Ascending aorta (tissue), 2 donors: ENCODE measurements around the gene PAPSS1. TPM values are rescaled to one million over a fixed set of nuclear protein-coding genes. Genes with fewer than 3 reads are reported as not detected.

Source experiments
- DNase-seq, 2 donors: peaks; one replicate each; pipeline ENCODE4 v3.0.0-alpha.2; 2019; ENCODE audit warnings: low spot score in 2 of 2
- H3K27ac ChIP-seq, 2 donors: fragments of 200-600 bp; sonication (generic); one replicate each; pipeline ENCODE4 v1.5.1; 2016 to 2017; ENCODE audit warnings: mild to moderate bottlenecking in 1 of 2
- H3K27me3 ChIP-seq: fragments of 200-600 bp; sonication (generic); one replicate; pipeline ENCODE4 v1.5.1; 2017
- H3K36me3 ChIP-seq, 2 donors: fragments of 200-600 bp; sonication (generic); one replicate each; pipeline ENCODE4 v1.5.1; 2016
- H3K4me1 ChIP-seq, 2 donors: fragments of 200-600 bp; sonication (generic); one replicate each; pipeline ENCODE4 v1.5.1; 2016 to 2017; ENCODE audit warnings: mild to moderate bottlenecking in 1 of 2
- H3K4me3 ChIP-seq, 2 donors: fragments of 200-600 bp; sonication (generic); one replicate each; pipeline ENCODE4 v1.5.1; 2016 to 2017; ENCODE audit warnings: mild to moderate bottlenecking in 1 of 2
- H3K9me3 ChIP-seq, 2 donors: fragments of 200-600 bp; sonication (generic); one replicate each; pipeline ENCODE4 v1.5.1; 2016
- intact Hi-C: fragments of 100-400 bp; cut with DNase I; formaldehyde crosslinking; loops from one replicate; pipeline ENCODE4 v1.15.1; 2023
- total RNA-seq: library from RNA; depleted of rRNA; stranded (reverse); fragments of >200 nt; gene quantifications from one replicate; pipeline ENCODE4 v1.1.0, GENCODE V29; 2016
- TF ChIP-seq, protein P1 (sequence below), 3 experiments: fragments of 200-600 bp in 2 of 3; fragments of 450-650 bp in 1 of 3; sonication (generic) in 2 of 3; IDR thresholded peaks; one replicate each; pipeline ENCODE4 v1.5.1; 2016 to 2019; ENCODE audit warnings: antibody characterized with exemption in 3 of 3, mild to moderate bottlenecking in 1 of 3, moderate library complexity in 1 of 3

PAPSS1 gene
- total RNA-seq, 1 donor from 2014 or later = 17.9 TPM

GRCh38 chr4:107683873-107684272, 36.2 kb downstream of the PAPSS1 start:
- intact Hi-C loops = no loop called here
- no peak overlapping the region for H3K27ac ChIP-seq
- no peak for DNase-seq
- no peaks in the 10 kb centered on the region for H3K27me3 ChIP-seq
- H3K4me1 ChIP-seq = no peaks in the 10 kb centered on the region
- peaks cover 6 to 35% of the 10 kb centered on the region in 2 donors for H3K36me3 ChIP-seq
- no peaks in the 10 kb centered on the region for H3K9me3 ChIP-seq
- TF ChIP-seq, protein P1, sequence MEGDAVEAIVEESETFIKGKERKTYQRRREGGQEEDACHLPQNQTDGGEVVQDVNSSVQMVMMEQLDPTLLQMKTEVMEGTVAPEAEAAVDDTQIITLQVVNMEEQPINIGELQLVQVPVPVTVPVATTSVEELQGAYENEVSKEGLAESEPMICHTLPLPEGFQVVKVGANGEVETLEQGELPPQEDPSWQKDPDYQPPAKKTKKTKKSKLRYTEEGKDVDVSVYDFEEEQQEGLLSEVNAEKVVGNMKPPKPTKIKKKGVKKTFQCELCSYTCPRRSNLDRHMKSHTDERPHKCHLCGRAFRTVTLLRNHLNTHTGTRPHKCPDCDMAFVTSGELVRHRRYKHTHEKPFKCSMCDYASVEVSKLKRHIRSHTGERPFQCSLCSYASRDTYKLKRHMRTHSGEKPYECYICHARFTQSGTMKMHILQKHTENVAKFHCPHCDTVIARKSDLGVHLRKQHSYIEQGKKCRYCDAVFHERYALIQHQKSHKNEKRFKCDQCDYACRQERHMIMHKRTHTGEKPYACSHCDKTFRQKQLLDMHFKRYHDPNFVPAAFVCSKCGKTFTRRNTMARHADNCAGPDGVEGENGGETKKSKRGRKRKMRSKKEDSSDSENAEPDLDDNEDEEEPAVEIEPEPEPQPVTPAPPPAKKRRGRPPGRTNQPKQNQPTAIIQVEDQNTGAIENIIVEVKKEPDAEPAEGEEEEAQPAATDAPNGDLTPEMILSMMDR (IDR thresholded peaks at IDR 0.05) = no peak
- no peak overlapping the region for H3K4me3 ChIP-seq

- H3K9me3 ChIP-seq = no peaks in the 10 kb centered on the region
- H3K27ac ChIP-seq = no peak overlapping the region
- TF ChIP-seq, protein P1 (IDR thresholded peaks at IDR 0.05) = no peak
- H3K36me3 ChIP-seq = peaks cover 9 to 50% of the 10 kb centered on the region in 2 donors
- no peaks in the 10 kb centered on the region for H3K4me1 ChIP-seq
- intact Hi-C loops = no loop called here
- no peaks in the 10 kb centered on the region for H3K27me3 ChIP-seq
- H3K4me3 ChIP-seq = no peak overlapping the region
- no peak for DNase-seq
These were observed 37.7 kb downstream of the PAPSS1 start for GRCh38 chr4:107682306-107682705.

GRCh38 chr4:107669068-107669467, 51.0 kb downstream of the PAPSS1 start:
- H3K27me3 ChIP-seq = no peaks in the 10 kb centered on the region
- intact Hi-C loops = loop anchor here (10.0 kb wide), 2 partner anchors 214 to 634 kb away; partner anchors contain the start of gene DKK2
- H3K4me1 ChIP-seq = peaks cover 0 to 18% of the 10 kb centered on the region in 2 donors
- no peak overlapping the region for H3K4me3 ChIP-seq
- DNase-seq = no peak
- TF ChIP-seq, protein P1 (IDR thresholded peaks at IDR 0.05) = no peak
- H3K27ac ChIP-seq = no peak overlapping the region
- peaks cover 3 to 4% of the 10 kb centered on the region in 2 donors for H3K36me3 ChIP-seq
- H3K9me3 ChIP-seq = no peaks in the 10 kb centered on the region

DNA sequence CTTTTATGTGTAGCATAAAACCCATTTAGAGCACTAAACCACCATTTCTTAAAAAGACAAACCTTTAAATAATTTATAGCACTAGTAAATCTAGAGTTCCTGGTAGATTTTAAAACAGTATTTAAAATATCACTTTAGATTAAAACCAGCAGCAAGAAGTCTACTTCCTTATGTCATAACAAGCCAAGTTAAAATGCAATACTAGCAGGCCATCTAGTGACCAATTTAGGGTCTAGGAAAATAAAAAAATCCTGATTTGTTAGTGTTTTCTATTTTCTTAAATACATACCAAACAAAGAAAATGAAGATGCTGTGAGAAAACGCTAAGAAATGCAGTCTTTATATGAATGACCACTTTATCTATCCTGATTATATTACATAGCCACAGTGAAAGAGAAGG, 53.9 kb downstream of the PAPSS1 start:
- no peak for DNase-seq
- no peak overlapping the region for H3K27ac ChIP-seq
- H3K9me3 ChIP-seq = no peaks in the 10 kb centered on the region
- no peaks in the 10 kb centered on the region for H3K27me3 ChIP-seq
- TF ChIP-seq, protein P1 (IDR thresholded peaks at IDR 0.05) = peak in 2 of 3 experiments; percentile 36 to 55
- intact Hi-C loops = loop anchor here (10.0 kb wide), 2 partner anchors 211 to 631 kb away; partner anchors contain the start of gene DKK2
- H3K4me1 ChIP-seq = peaks cover 0 to 18% of the 10 kb centered on the region in 2 donors
- H3K36me3 ChIP-seq = peaks cover 0 to 3% of the 10 kb centered on the region in 2 donors
- peak overlapping the region in 1 of 2 donors; percentile 31 for H3K4me3 ChIP-seq

DNA sequence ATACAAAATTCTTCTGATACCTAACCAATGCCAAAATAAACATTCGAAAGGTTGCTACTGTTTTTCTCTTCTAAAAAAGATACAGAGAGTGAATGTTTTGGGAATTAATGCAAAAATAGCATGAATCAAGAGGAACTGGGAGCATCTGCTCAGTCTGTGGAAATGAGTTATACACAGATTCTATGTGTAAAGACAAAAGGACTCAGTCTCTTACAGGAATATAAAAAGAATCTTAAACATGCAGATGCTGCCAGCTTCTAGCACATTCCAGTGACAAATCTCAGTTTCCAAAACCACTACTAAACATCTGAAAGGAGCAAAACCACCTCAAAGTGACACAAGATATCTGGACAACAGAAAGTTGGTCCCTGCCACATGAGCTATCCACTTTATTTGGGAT, 55.0 kb downstream of the PAPSS1 start:
- H3K9me3 ChIP-seq = no peaks in the 10 kb centered on the region
- H3K27me3 ChIP-seq = no peaks in the 10 kb centered on the region
- H3K36me3 ChIP-seq = peaks cover 0 to 3% of the 10 kb centered on the region in 2 donors
- TF ChIP-seq, protein P1 (IDR thresholded peaks at IDR 0.05) = no peak
- H3K4me1 ChIP-seq = peaks cover 0 to 18% of the 10 kb centered on the region in 2 donors
- H3K27ac ChIP-seq = no peak overlapping the region
- DNase-seq = no peak
- H3K4me3 ChIP-seq = no peak overlapping the region
- intact Hi-C loops = loop anchor here (10.0 kb wide), 2 partner anchors 210 to 630 kb away; partner anchors contain the start of gene DKK2
